ENCODE measurements around the gene CDR2. TPM values are rescaled to one million over a fixed set of nuclear protein-coding genes. Genes with fewer than 3 reads are reported as not detected.
"Not testable (repeated sequence)": the region's sequence is repeated elsewhere in the genome, so short reads cannot be mapped to it uniquely, and the experiment has no call there.

CDR2 gene
- total and polyA plus RNA-seq, 2 donors = 24.0 to 27.3 TPM

DNA sequence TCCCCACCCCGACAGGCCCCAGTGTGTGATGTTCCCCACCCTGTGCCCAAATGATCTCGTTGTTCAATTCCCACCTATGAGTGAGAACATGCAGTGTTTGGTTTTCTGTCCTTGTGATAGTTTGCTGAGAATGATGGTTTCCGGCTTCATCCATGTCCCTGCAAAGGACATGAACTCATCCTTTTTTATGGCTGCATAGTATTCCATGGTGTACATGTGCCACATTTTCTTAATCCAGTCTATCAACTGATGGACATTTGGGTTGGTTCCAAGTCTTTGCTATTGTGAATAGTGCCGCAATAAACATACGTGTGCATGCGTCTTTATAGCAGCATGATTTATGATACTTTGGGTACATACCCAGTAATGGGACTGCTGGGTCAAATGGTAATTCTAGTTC lies 23.4 kb downstream of the CDR2 start:
- not testable (repeated sequence) for DNase-seq (ENCODE audit: low read depth in 6 of 9, low spot score in 9 of 9); H3K4me1 ChIP-seq (ENCODE audit: control insufficient read depth in 2 of 2, insufficient read depth in 2 of 2, low read length in 2 of 2); H3K4me3 ChIP-seq (ENCODE audit: low read length in 2 of 2); H3K27ac ChIP-seq (ENCODE audit: low read depth in 1 of 2, low read length in 1 of 2); H3K9me3 ChIP-seq (ENCODE audit: control insufficient read depth in 2 of 2, insufficient read depth in 1 of 2, low read length in 1 of 2); H3K27me3 ChIP-seq (ENCODE audit: control insufficient read depth in 2 of 2, insufficient read depth in 1 of 2, low read length in 1 of 2)
- WGBS = 96% methylated on average over 6 of the region's 6 CpGs
- peaks cover 28 to 33% of the 10 kb centered on the region in 2 donors for H3K36me3 ChIP-seq (ENCODE audit: control insufficient read depth in 2 of 2, insufficient read depth in 2 of 2, low read length in 1 of 2)

DNA sequence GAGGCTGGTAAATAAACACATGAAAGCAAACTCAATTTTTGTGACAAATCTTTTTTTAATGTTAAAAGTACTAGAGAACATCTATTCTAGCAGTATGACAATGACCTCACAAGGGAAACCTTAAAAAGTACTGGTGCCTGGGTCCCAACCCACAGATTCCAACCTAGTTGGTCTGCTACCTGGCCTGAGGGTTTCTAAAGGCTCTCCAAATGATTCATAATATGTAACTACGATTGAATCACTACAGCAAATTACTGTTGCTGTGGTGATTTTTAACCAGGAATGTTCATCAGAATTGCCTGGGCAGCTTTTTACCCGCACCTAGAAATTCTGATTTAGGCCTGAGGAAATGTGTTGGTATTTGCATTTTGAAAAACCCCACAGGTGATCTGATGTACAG lies 26.1 kb downstream of the CDR2 start:
- peaks cover 0 to under 1% of the 10 kb centered on the region in 2 donors for H3K4me1 ChIP-seq (ENCODE audit: control insufficient read depth in 2 of 2, insufficient read depth in 2 of 2, low read length in 2 of 2)
- H3K4me3 ChIP-seq (ENCODE audit: low read length in 2 of 2) = no peak overlapping the region
- H3K36me3 ChIP-seq (ENCODE audit: control insufficient read depth in 2 of 2, insufficient read depth in 2 of 2, low read length in 1 of 2) = peaks cover 32 to 34% of the 10 kb centered on the region in 2 donors
- no peaks in the 10 kb centered on the region for H3K27me3 ChIP-seq (ENCODE audit: control insufficient read depth in 2 of 2, insufficient read depth in 1 of 2, low read length in 1 of 2)
- 93% methylated on average over 2 of the region's 2 CpGs for WGBS
- no peak overlapping the region for H3K27ac ChIP-seq (ENCODE audit: low read depth in 1 of 2, low read length in 1 of 2)
- no peaks in the 10 kb centered on the region for H3K9me3 ChIP-seq (ENCODE audit: control insufficient read depth in 2 of 2, insufficient read depth in 1 of 2, low read length in 1 of 2)
- DNase-seq (ENCODE audit: low read depth in 6 of 9, low spot score in 9 of 9) = no peak

DNA sequence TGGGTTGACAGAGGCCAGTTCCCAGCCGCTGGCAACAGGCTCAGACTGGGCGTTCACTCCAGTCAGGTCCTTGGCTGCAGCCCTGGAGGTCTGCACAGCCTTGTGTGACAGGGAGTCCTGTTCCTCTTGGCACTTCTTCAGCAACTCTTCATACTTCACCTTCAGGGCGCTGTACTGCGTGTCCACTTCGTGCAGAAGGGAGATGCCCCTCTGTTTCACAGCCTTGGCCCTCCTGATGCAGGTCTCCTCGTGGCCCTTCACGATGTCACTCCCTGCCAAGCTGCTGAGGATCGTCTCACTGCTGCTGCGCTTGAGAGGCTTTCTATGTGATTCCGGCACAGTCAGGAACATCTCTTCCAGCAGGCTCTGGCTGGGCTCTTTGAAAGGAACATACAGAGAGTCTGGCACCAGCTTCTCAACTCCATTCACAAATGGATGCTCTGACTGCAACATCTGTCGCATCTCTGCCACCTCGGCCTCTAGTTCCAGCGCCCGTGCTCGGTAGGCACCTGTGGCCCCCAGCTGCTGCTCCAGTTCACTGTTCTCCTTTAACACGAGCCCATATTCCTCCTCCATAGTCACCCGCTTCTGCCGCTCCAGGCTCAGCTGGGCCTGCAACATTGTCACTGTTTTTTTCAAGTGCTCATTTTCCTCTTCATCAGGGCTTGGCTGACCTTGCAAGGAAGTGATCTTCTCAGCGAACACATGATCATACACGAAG lies 27.2 kb downstream of the CDR2 start:
- DNase-seq (ENCODE audit: low read depth in 6 of 9, low spot score in 9 of 9) = no peak
- H3K36me3 ChIP-seq (ENCODE audit: control insufficient read depth in 2 of 2, insufficient read depth in 2 of 2, low read length in 1 of 2) = peaks cover 32 to 34% of the 10 kb centered on the region in 2 donors
- H3K4me3 ChIP-seq (ENCODE audit: low read length in 2 of 2) = no peak overlapping the region
- 98% methylated on average over 20 of the region's 20 CpGs for WGBS
- no peaks in the 10 kb centered on the region for H3K4me1 ChIP-seq (ENCODE audit: control insufficient read depth in 2 of 2, insufficient read depth in 2 of 2, low read length in 2 of 2)
- H3K27ac ChIP-seq (ENCODE audit: low read depth in 1 of 2, low read length in 1 of 2) = no peak overlapping the region
- no peaks in the 10 kb centered on the region for H3K9me3 ChIP-seq (ENCODE audit: control insufficient read depth in 2 of 2, insufficient read depth in 1 of 2, low read length in 1 of 2)
- no peaks in the 10 kb centered on the region for H3K27me3 ChIP-seq (ENCODE audit: control insufficient read depth in 2 of 2, insufficient read depth in 1 of 2, low read length in 1 of 2)

DNA sequence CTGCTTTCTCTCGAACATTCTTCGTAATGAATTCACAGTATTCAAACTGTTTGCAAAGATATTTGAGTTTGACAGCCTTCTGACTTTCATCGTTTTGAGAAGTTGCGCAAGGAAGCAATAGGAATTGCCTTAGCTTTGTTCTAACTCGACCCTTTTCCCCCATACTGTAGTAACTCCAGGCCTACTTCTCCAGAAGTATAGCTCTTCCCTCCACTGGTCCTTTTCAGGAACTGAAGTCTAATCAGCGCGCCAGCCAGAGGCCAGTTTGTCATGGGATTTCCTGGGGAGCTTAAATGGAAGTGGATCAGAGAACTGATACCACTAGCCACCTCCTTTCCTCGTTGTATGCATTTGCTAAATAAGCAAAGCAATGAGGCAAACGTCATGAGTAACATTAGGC lies 27.9 kb downstream of the CDR2 start:
- 85% methylated on average over 9 of the region's 9 CpGs for WGBS
- Histone ChIP-seq H3K4me1 (ENCODE audit: control insufficient read depth in 2 of 2, insufficient read depth in 2 of 2, low read length in 2 of 2) (no peaks in the 10 kb centered on the region), H3K27me3 (ENCODE audit: control insufficient read depth in 2 of 2, insufficient read depth in 1 of 2, low read length in 1 of 2) (no peaks in the 10 kb centered on the region), H3K4me3 (ENCODE audit: low read length in 2 of 2) (no peak overlapping the region), H3K36me3 (ENCODE audit: control insufficient read depth in 2 of 2, insufficient read depth in 2 of 2, low read length in 1 of 2) (peaks cover 32 to 34% of the 10 kb centered on the region in 2 donors), H3K27ac (ENCODE audit: low read depth in 1 of 2, low read length in 1 of 2) (no peak overlapping the region), H3K9me3 (ENCODE audit: control insufficient read depth in 2 of 2, insufficient read depth in 1 of 2, low read length in 1 of 2) (peaks cover 0 to 3% of the 10 kb centered on the region in 2 donors)
- DNase-seq (ENCODE audit: low read depth in 6 of 9, low spot score in 9 of 9) = no peak

DNA sequence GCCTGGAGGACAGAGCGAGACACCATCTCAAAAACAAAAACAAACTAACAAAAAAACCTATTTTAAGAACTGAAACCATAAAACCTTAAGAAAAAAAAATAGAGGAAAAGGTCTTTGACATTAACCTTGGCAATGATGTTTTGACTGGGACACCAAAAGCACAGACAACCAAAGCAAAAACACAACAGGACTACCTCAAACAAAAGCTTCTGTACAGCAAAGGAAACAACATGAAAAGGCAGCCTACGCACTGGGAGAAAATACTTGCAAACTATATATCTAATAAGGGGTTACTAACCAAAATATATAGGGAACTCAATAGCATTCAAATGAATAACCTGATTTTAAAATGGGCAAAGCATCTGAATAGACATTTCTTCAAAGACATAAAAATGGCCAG lies 32.3 kb downstream of the CDR2 start:
- WGBS = 90% methylated on average over 2 of the region's 2 CpGs
- Histone ChIP-seq H3K9me3 (ENCODE audit: control insufficient read depth in 2 of 2, insufficient read depth in 1 of 2, low read length in 1 of 2) (peaks cover 0 to 3% of the 10 kb centered on the region in 2 donors), H3K4me1 (ENCODE audit: control insufficient read depth in 2 of 2, insufficient read depth in 2 of 2, low read length in 2 of 2) (no peaks in the 10 kb centered on the region), H3K27ac (ENCODE audit: low read depth in 1 of 2, low read length in 1 of 2) (no peak overlapping the region), H3K27me3 (ENCODE audit: control insufficient read depth in 2 of 2, insufficient read depth in 1 of 2, low read length in 1 of 2) (no peaks in the 10 kb centered on the region), H3K4me3 (ENCODE audit: low read length in 2 of 2) (no peak overlapping the region), H3K36me3 (ENCODE audit: control insufficient read depth in 2 of 2, insufficient read depth in 2 of 2, low read length in 1 of 2) (peaks cover 11 to 12% of the 10 kb centered on the region in 2 donors)
- no peak for DNase-seq (ENCODE audit: low read depth in 6 of 9, low spot score in 9 of 9)

DNA sequence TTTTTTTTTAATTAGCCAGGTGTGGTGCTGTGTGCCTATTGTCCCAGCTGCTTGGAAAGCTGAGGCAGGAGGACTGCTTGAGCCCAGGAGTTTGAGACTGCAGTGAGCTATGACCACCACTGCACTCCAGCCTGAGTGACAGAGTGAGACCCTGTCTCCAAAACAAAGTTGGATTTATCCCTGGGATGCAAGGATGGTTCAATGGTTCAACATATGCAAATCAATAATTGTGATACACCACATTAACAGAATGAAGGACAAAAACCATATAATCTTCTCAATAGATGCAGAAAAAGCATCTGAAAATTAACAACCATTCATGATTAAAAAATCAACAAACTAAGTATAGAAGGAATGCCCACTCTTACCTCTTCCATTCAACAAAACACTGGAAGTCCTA lies 33.5 kb downstream of the CDR2 start:
- no peak for DNase-seq (ENCODE audit: low read depth in 6 of 9, low spot score in 9 of 9)
- no peaks in the 10 kb centered on the region for H3K4me1 ChIP-seq (ENCODE audit: control insufficient read depth in 2 of 2, insufficient read depth in 2 of 2, low read length in 2 of 2)
- H3K36me3 ChIP-seq (ENCODE audit: control insufficient read depth in 2 of 2, insufficient read depth in 2 of 2, low read length in 1 of 2) = peaks cover 3 to 8% of the 10 kb centered on the region in 2 donors
- no peak overlapping the region for H3K27ac ChIP-seq (ENCODE audit: low read depth in 1 of 2, low read length in 1 of 2)
- peaks cover 5 to 6% of the 10 kb centered on the region in 2 donors for H3K9me3 ChIP-seq (ENCODE audit: control insufficient read depth in 2 of 2, insufficient read depth in 1 of 2, low read length in 1 of 2)
- H3K27me3 ChIP-seq (ENCODE audit: control insufficient read depth in 2 of 2, insufficient read depth in 1 of 2, low read length in 1 of 2) = no peaks in the 10 kb centered on the region
- no peak overlapping the region for H3K4me3 ChIP-seq (ENCODE audit: low read length in 2 of 2)

DNA sequence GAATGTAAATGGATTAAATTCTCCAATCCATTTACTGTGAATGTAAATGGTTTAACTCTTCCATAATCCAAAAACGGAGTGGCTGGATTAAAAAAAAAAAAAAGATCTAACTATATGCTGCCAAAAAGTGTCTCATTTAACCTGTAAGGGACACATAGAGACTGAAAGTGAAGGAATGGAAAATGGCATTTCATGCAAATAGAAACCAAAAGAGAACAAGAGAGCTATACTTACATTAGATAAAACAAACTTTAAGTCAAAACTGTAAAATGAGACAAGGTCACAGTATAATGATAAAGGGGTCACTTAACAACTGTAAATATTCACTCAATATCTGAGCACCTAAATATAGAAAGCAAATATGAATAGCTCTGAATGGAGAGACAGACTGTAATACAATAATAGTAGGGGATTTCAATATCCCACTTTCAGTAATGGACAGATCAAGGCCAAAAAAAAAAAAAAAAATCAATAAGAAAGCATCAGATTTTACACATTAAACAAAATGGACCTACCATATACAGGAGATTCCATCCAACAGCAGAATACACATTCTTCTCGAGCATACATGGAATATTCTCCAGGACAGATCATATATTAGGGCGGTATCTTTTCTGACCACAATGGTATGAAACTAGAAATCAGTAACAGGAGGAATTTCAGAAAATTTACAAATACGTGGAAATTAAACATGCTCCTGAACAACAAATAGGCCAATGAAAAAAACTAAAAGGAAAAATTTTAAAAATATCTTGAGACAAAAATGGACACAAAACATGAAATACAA lies 36.4 kb downstream of the CDR2 start:
- Histone ChIP-seq H3K4me1 (ENCODE audit: control insufficient read depth in 2 of 2, insufficient read depth in 2 of 2, low read length in 2 of 2) (no peaks in the 10 kb centered on the region), H3K27me3 (ENCODE audit: control insufficient read depth in 2 of 2, insufficient read depth in 1 of 2, low read length in 1 of 2) (no peaks in the 10 kb centered on the region), H3K27ac (ENCODE audit: low read depth in 1 of 2, low read length in 1 of 2) (no peak overlapping the region), H3K4me3 (ENCODE audit: low read length in 2 of 2) (no peak overlapping the region), H3K9me3 (ENCODE audit: control insufficient read depth in 2 of 2, insufficient read depth in 1 of 2, low read length in 1 of 2) (peaks cover 5 to 13% of the 10 kb centered on the region in 2 donors), H3K36me3 (ENCODE audit: control insufficient read depth in 2 of 2, insufficient read depth in 2 of 2, low read length in 1 of 2) (peaks cover 13 to 26% of the 10 kb centered on the region in 2 donors)
- 98% methylated on average over 4 of the region's 4 CpGs for WGBS
- no peak for DNase-seq (ENCODE audit: low read depth in 6 of 9, low spot score in 9 of 9)

DNA sequence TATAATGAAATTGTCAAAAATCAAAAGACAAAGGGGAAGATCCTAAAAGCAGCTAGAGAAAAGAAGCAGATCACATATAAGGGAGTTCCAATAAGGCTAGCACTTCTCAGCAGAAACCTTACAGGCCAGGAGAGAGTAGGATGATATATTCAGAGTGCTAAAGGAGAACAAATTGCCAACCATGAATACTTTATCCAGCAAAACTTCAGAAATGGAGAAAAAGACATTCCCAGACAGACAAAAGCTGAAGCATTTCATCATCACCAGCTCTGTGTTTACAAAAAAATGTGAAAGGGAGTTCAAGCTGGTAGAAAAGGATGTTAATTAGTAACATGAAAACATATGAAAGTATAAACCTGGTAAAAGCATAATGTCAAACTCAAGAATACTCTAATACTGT lies 37.4 kb downstream of the CDR2 start:
- Histone ChIP-seq H3K4me1 (ENCODE audit: control insufficient read depth in 2 of 2, insufficient read depth in 2 of 2, low read length in 2 of 2) (no peaks in the 10 kb centered on the region), H3K36me3 (ENCODE audit: control insufficient read depth in 2 of 2, insufficient read depth in 2 of 2, low read length in 1 of 2) (peaks cover 17 to 31% of the 10 kb centered on the region in 2 donors), H3K9me3 (ENCODE audit: control insufficient read depth in 2 of 2, insufficient read depth in 1 of 2, low read length in 1 of 2) (peaks cover 5 to 13% of the 10 kb centered on the region in 2 donors), H3K27me3 (ENCODE audit: control insufficient read depth in 2 of 2, insufficient read depth in 1 of 2, low read length in 1 of 2) (no peaks in the 10 kb centered on the region), H3K27ac (ENCODE audit: low read depth in 1 of 2, low read length in 1 of 2) (no peak overlapping the region), H3K4me3 (ENCODE audit: low read length in 2 of 2) (no peak overlapping the region)
- DNase-seq (ENCODE audit: low read depth in 6 of 9, low spot score in 9 of 9) = no peak

DNA sequence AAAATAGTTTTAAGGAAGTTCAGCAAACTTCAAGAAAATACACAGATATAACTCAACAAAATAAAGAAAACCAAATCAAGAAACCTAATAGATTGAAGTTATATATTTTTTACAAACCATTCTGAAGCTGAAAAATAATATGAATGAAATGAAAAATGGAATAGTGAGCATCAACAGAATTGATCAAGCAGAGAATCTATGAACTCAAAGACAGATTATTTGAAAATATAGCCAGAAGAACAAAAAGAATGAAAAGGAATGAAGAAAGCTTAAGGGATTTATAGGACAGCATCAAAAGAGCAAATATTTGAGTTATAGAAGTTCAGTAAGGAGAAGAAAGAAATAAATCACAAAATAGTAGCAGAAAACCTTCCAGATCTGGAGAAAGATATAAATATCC lies 37.8 kb downstream of the CDR2 start:
- Histone ChIP-seq H3K9me3 (ENCODE audit: control insufficient read depth in 2 of 2, insufficient read depth in 1 of 2, low read length in 1 of 2) (peaks cover 5 to 11% of the 10 kb centered on the region in 2 donors), H3K4me3 (ENCODE audit: low read length in 2 of 2) (no peak overlapping the region), H3K27me3 (ENCODE audit: control insufficient read depth in 2 of 2, insufficient read depth in 1 of 2, low read length in 1 of 2) (no peaks in the 10 kb centered on the region), H3K27ac (ENCODE audit: low read depth in 1 of 2, low read length in 1 of 2) (no peak overlapping the region), H3K36me3 (ENCODE audit: control insufficient read depth in 2 of 2, insufficient read depth in 2 of 2, low read length in 1 of 2) (peaks cover 18 to 31% of the 10 kb centered on the region in 2 donors), H3K4me1 (ENCODE audit: control insufficient read depth in 2 of 2, insufficient read depth in 2 of 2, low read length in 2 of 2) (no peaks in the 10 kb centered on the region)
- no peak for DNase-seq (ENCODE audit: low read depth in 6 of 9, low spot score in 9 of 9)
